Suprapubic skin (tissue), 4 donors: ENCODE measurements around the gene DLEU7.

Experiments used
- CTCF ChIP-seq, 2 donors: fragments of 200-600 bp in 1 of 2; fragments of 450-650 bp in 1 of 2; sonication (generic) in 1 of 2; IDR thresholded peaks; one replicate each; pipeline ENCODE4 v1.5.1; 2016 to 2019; ENCODE audit warnings: antibody characterized with exemption in 2 of 2, mild to moderate bottlenecking in 1 of 2, moderate library complexity in 1 of 2
- EP300 ChIP-seq: sonication (generic); formaldehyde crosslinking; IDR thresholded peaks from one replicate; pipeline ENCODE4 v1.6.1; 2017; ENCODE audit warnings: antibody characterized with exemption
- POLR2A ChIP-seq, 2 donors: fragments of 450-650 bp; IDR thresholded peaks; one replicate each; pipeline ENCODE4 v1.6.1; 2017; ENCODE audit warnings: antibody characterized with exemption in 2 of 2, mild to moderate bottlenecking in 2 of 2, moderate library complexity in 2 of 2
- POLR2AphosphoS5 ChIP-seq, 3 donors: sonication (generic); formaldehyde crosslinking; IDR thresholded peaks; one replicate each; pipeline ENCODE4 v1.6.1; 2017; ENCODE audit warnings: antibody characterized with exemption in 3 of 3

- no peak for TF ChIP-seq POLR2A (IDR thresholded peaks at IDR 0.05)
- TF ChIP-seq CTCF (IDR thresholded peaks at IDR 0.05): no peak
- no peak for TF ChIP-seq EP300
- no peak for TF ChIP-seq POLR2AphosphoS5 (IDR thresholded peaks at IDR 0.05)
These were observed 3.2 kb downstream of the DLEU7 start for GRCh38 chr13:50840284-50840683.
